GM23338 (cell line): ENCODE results near the gene BCL2L13. TPM values are rescaled to one million over a fixed set of nuclear protein-coding genes. Genes with fewer than 3 reads are reported as not detected.

Source experiments
- ATAC-seq: fragments of 200-7000 bp; cut with Tn5 transposase; 3 replicates; pipeline ENCODE4 v1.9.1; 2020
- DNase-seq: peaks from one replicate; pipeline ENCODE4 v3.0.0-alpha.2; 2015; ENCODE audit warnings: low spot score
- H2AFZ ChIP-seq: fragments of 200-600 bp; sonication (generic); 2 replicates; pipeline ENCODE4 v1.8.0; 2016; ENCODE audit warnings: antibody characterized with exemption, mild to moderate bottlenecking, moderate library complexity
- H3F3A ChIP-seq: fragments of 200-600 bp; sonication (generic); replicated peaks from 2 replicates; pipeline ENCODE4 v1.8.0; 2017; ENCODE audit warnings: antibody characterized with exemption, mixed run types, low read depth
- H3K27ac ChIP-seq: fragments of 200-600 bp; sonication (generic); 2 replicates; pipeline ENCODE4 v1.6.1; 2016; ENCODE audit warnings: low read depth
- H3K27me3 ChIP-seq: fragments of 200-600 bp; sonication (generic); 2 replicates; pipeline ENCODE4 v1.8.0; 2016; ENCODE audit warnings: mild to moderate bottlenecking, mixed run types, moderate library complexity; ENCODE audit not compliant: insufficient read depth
- H3K36me3 ChIP-seq: fragments of 200-600 bp; sonication (generic); 2 replicates; pipeline ENCODE4 v1.8.0; 2016; ENCODE audit warnings: mild to moderate bottlenecking; ENCODE audit not compliant: insufficient read depth
- H3K4me1 ChIP-seq: fragments of 200-600 bp; sonication (generic); 2 replicates; pipeline ENCODE4 v1.8.0; 2016; ENCODE audit warnings: mild to moderate bottlenecking, moderate library complexity; ENCODE audit not compliant: insufficient read depth
- H3K4me2 ChIP-seq: fragments of 200-600 bp; sonication (generic); 2 replicates; pipeline ENCODE4 v1.7.1; 2017; ENCODE audit warnings: mixed run types
- H3K4me3 ChIP-seq: fragments of 200-600 bp; sonication (generic); 2 replicates; pipeline ENCODE4 v1.6.1; 2016; ENCODE audit warnings: mixed run types
- H3K79me2 ChIP-seq: fragments of 200-600 bp; sonication (generic); replicated peaks from 2 replicates; pipeline ENCODE4 v1.8.0; 2017; ENCODE audit warnings: mild to moderate bottlenecking; ENCODE audit not compliant: insufficient read depth
- H3K9me2 ChIP-seq: fragments of 200-600 bp; sonication (generic); 2 replicates; pipeline ENCODE4 v1.8.0; 2017; ENCODE audit not compliant: insufficient read depth
- H4K20me1 ChIP-seq: fragments of 200-600 bp; sonication (generic); replicated peaks from 2 replicates; pipeline ENCODE4 v1.8.0; 2017; ENCODE audit warnings: mild to moderate bottlenecking; ENCODE audit not compliant: insufficient read depth
- H3K27ac Mint-ChIP-seq: 2 replicates; pipeline ENCODE4 v1.8.0; 2020; ENCODE audit warnings: inconsistent platforms, mild to moderate bottlenecking, moderate library complexity, mixed read lengths
- H3K27me3 Mint-ChIP-seq: 3 replicates; pipeline ENCODE4 v1.8.0; 2022; ENCODE audit warnings: low read depth, mild to moderate bottlenecking, moderate library complexity, mixed read lengths, inconsistent platforms; ENCODE audit not compliant: insufficient read depth, poor library complexity
- H3K36me3 Mint-ChIP-seq: 3 replicates; pipeline ENCODE4 v1.8.0; 2021; ENCODE audit warnings: low read depth, mild to moderate bottlenecking, inconsistent platforms, moderate library complexity, mixed read lengths
- H3K4me1 Mint-ChIP-seq: 3 replicates; pipeline ENCODE4 v1.8.0; 2020; ENCODE audit warnings: mild to moderate bottlenecking, inconsistent platforms, mixed read lengths
- H3K4me3 Mint-ChIP-seq: 3 replicates; pipeline ENCODE4 v1.8.0; 2021; ENCODE audit warnings: moderate library complexity, mild to moderate bottlenecking, inconsistent platforms, mixed read lengths
- H3K9me3 Mint-ChIP-seq: 3 replicates; pipeline ENCODE4 v1.8.0; 2020; ENCODE audit warnings: moderate library complexity, mild to moderate bottlenecking, inconsistent platforms, mixed read lengths
- CREB1 ChIP-seq: fragments of 250-450 bp; sonication (Bioruptor Pico); IDR thresholded peaks from 2 replicates; pipeline ENCODE4 v1.5.0; 2020; ENCODE audit warnings: low read depth, mild to moderate bottlenecking, moderate library complexity
- CTCF ChIP-seq, 2 experiments: fragments of 200-600 bp in 1 of 2; sonication (generic) in 1 of 2; conservative IDR thresholded peaks; 2 replicates each; pipeline versions ENCODE4 v1.5.1 to v1.6.1; 2016 to 2017; ENCODE audit warnings: antibody characterized with exemption in 2 of 2, low read depth in 2 of 2, mild to moderate bottlenecking in 2 of 2, moderate library complexity in 1 of 2
- ETS1 ChIP-seq: IDR thresholded peaks from 2 replicates; pipeline ENCODE4 v1.6.1; 2016; ENCODE audit warnings: antibody characterized with exemption
- EZH2 ChIP-seq: fragments of 200-600 bp; sonication (generic); IDR thresholded peaks from one replicate; pipeline ENCODE4 v1.8.0; 2017; ENCODE audit warnings: antibody characterized with exemption, mild to moderate bottlenecking, low read depth; ENCODE audit not compliant: unreplicated experiment
- EZH2phosphoT487 ChIP-seq: fragments of 200-600 bp; sonication (generic); IDR thresholded peaks from one replicate; pipeline ENCODE4 v1.8.1; 2018; ENCODE audit warnings: antibody characterized with exemption; ENCODE audit not compliant: unreplicated experiment
- JUNB ChIP-seq: IDR thresholded peaks from one replicate; pipeline ENCODE4 v1.6.1; 2016; ENCODE audit warnings: antibody characterized with exemption; ENCODE audit not compliant: unreplicated experiment
- NANOG ChIP-seq: IDR thresholded peaks from 2 replicates; pipeline ENCODE4 v1.6.1; 2016; ENCODE audit warnings: antibody characterized with exemption, borderline replicate concordance
- POLR2AphosphoS5 ChIP-seq: IDR thresholded peaks from 2 replicates; pipeline ENCODE4 v1.6.1; 2016; ENCODE audit warnings: antibody characterized with exemption, low read depth
- REST ChIP-seq: IDR thresholded peaks from one replicate; pipeline ENCODE4 v1.6.1; 2018; ENCODE audit warnings: antibody characterized with exemption; ENCODE audit not compliant: unreplicated experiment
- STAT1 ChIP-seq: IDR thresholded peaks from one replicate; pipeline ENCODE4 v1.6.1; 2016; ENCODE audit warnings: antibody characterized with exemption; ENCODE audit not compliant: unreplicated experiment
- ZNF114 ChIP-seq: fragments of 250-450 bp; sonication (Bioruptor Pico); IDR thresholded peaks from 2 replicates; pipeline ENCODE4 v1.5.0; 2020; ENCODE audit warnings: mild to moderate bottlenecking, moderate library complexity
- ZNF331 ChIP-seq: fragments of 250-450 bp; sonication (Bioruptor Pico); IDR thresholded peaks from 2 replicates; pipeline ENCODE4 v1.5.0; 2020; ENCODE audit warnings: low read depth, mild to moderate bottlenecking, moderate library complexity
- ZNF462 ChIP-seq: fragments of 250-450 bp; sonication (Bioruptor Pico); IDR thresholded peaks from 2 replicates; pipeline ENCODE4 v1.5.0; 2020; ENCODE audit warnings: mild to moderate bottlenecking, moderate library complexity
- polyA plus RNA-seq: library from polyadenylated mRNA; unstranded; fragments of >200 nt; fragmentation: Nextera tagmentation; extraction: Ambion mirVana; gene quantifications from 2 replicates; pipeline ENCODE4 v1.2.1, GENCODE V29; 2016
- total RNA-seq: library from RNA; depleted of rRNA; stranded (reverse); fragments of >200 nt; shearing (Covaris generic); gene quantifications from 2 replicates; pipeline ENCODE4 v1.2.3, GENCODE V29; 2014

BCL2L13 gene
- total and polyA plus RNA-seq, 2 experiments from 2014 or later, result 22.4 to 32.3 TPM

DNA sequence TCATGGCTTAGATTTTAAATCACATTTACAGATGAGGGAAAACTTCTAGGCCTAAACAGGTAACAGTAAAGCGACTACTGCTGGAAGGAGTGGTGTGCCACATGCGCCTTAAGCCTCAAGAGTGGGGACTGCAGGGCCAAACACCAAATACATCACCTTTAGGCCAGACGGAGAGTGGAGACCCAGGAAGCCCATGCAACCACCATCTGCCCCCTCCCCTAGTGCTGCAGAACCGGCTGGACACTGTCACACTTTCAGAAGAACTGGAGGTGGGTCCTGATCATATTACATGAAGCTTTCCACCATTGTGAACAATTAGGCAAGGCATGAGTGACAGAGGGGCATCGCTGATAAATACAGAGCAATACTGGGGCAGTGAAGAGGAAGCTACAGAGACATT is 46.4 kb upstream of the BCL2L13 start:
- H3F3A ChIP-seq, result 0 out of 2 replicates have a peak, but pooled peaks cover 5% of the 10 kb centered on the region
- no peak overlapping the region for H2AFZ ChIP-seq
- no peaks in the 10 kb centered on the region for H3K79me2 ChIP-seq
- Mint-ChIP-seq H3K36me3 (peaks cover 69% of the 10 kb centered on the region), H3K4me1 (no peaks in the 10 kb centered on the region; the same call in 2 of the 3 replicates), H3K27ac (no peak overlapping the region), H3K4me3 (no peak overlapping the region), H3K27me3 (no peaks in the 10 kb centered on the region), H3K9me3 (no peaks in the 10 kb centered on the region)
- peaks cover 40% of the 10 kb centered on the region for H3K36me3 ChIP-seq
- H3K4me3 ChIP-seq, result no peak overlapping the region
- H4K20me1 ChIP-seq, result peaks cover 4% of the 10 kb centered on the region; the same call in 1 of the 2 replicates
- H3K27me3 ChIP-seq, result no peaks in the 10 kb centered on the region
- H3K4me2 ChIP-seq, result no peak overlapping the region
- H3K27ac ChIP-seq, result no peak overlapping the region
- TF ChIP-seq REST, result no peak
- TF ChIP-seq JUNB, result no peak
- TF ChIP-seq STAT1, result no peak
- TF ChIP-seq ZNF331, result no peak
- no peak for TF ChIP-seq CREB1 (CRISPR knock-in tag)
- TF ChIP-seq NANOG, result no peak
- TF ChIP-seq ETS1, result no peak
- no peak for TF ChIP-seq ZNF114 (CRISPR knock-in tag)
- no peak for TF ChIP-seq EZH2phosphoT487
- TF ChIP-seq CTCF (conservative IDR thresholded peaks at IDR 0.05; ENCODE audit: low read depth in 2 of 2), result no peak
- TF ChIP-seq EZH2, result no peak
- TF ChIP-seq POLR2AphosphoS5, result no peak
- no peak for TF ChIP-seq ZNF462 (CRISPR knock-in tag)
- no peaks in the 10 kb centered on the region for H3K4me1 ChIP-seq
- no peak for DNase-seq
- no peaks in the 10 kb centered on the region for H3K9me2 ChIP-seq
- ATAC-seq, result no peak
